ENCODE measurements around the gene UCP3. TPM values are rescaled to one million over a fixed set of nuclear protein-coding genes. Genes with fewer than 3 reads are reported as not detected.

UCP3 gene
- total RNA-seq, 2 experiments from 2014 or later = 0.32 to 0.83 TPM

GRCh38 chr11:73956876-73957653, 51.8 kb downstream of the UCP3 start:
- Mint-ChIP-seq H3K36me3 (ENCODE audit: low read depth) (no peaks in the 10 kb centered on the region), H3K27me3 (ENCODE audit: low read depth) (peaks cover 2% of the 10 kb centered on the region), H3K4me3 (peak overlapping the region; percentile 23), H3K27ac (no peak overlapping the region), H3K4me1 (ENCODE audit: low read depth) (peaks cover 3% of the 10 kb centered on the region), H3K9me3 (no peaks in the 10 kb centered on the region)
- intact Hi-C loops (cut with micrococcal nuclease) = no loop called here
- no peak for DNase-seq
- CTCF ChIA-PET = interaction anchor here (0.8 kb wide), 1 partner anchor 10 kb away, joined by 4 read pairs; no protein-coding TSS in a partner anchor

- CTCF ChIA-PET = no interaction called here
- Mint-ChIP-seq H3K27ac (no peak overlapping the region), H3K36me3 (ENCODE audit: low read depth) (no peaks in the 10 kb centered on the region), H3K9me3 (no peaks in the 10 kb centered on the region), H3K4me1 (ENCODE audit: low read depth) (no peaks in the 10 kb centered on the region), H3K4me3 (no peak overlapping the region), H3K27me3 (ENCODE audit: low read depth) (peaks cover 2% of the 10 kb centered on the region)
- no peak for DNase-seq
- intact Hi-C loops (cut with micrococcal nuclease) = no loop called here
These were observed 57.1 kb downstream of the UCP3 start for GRCh38 chr11:73951797-73952196.

GRCh38 chr11:73950869-73951710, 57.8 kb downstream of the UCP3 start, which contains the start of gene DNAJB13:
DNAJB13 (plus strand) TSS chr11:73951026; CDS start chr11:73951070, 44 bp downstream.
- Mint-ChIP-seq H3K27me3 (ENCODE audit: low read depth) (no peaks in the 10 kb centered on the region), H3K27ac (no peak within 1 kb of the TSS), H3K36me3 (ENCODE audit: low read depth) (no peaks in the 10 kb centered on the region), H3K9me3 (no peaks in the 10 kb centered on the region), H3K4me1 (ENCODE audit: low read depth) (no peaks in the 10 kb centered on the region), H3K4me3 (no peak within 1 kb of the TSS)
- CTCF ChIA-PET = interaction anchor here (0.9 kb wide), 1 partner anchor 115 kb away, joined by 3 read pairs; no protein-coding TSS in a partner anchor
- intact Hi-C loops (cut with micrococcal nuclease) = no loop called here
- DNase-seq = no peak

Other genes starting within 250 kb of the UCP3 start
- 10 to 100 TPM; 36.7 to 41.2 TPM for gene RAB6A, start 248.0 kb downstream of the UCP3 start, total RNA-seq
- gene MRPL48, start 221.2 kb downstream of the UCP3 start, total RNA-seq = 10 to 100 TPM; 49.2 to 53.5 TPM
- gene COA4, start 132.2 kb downstream of the UCP3 start, total RNA-seq = 10 to 100 TPM; 87.8 to 94.2 TPM
- 10 to 100 TPM; 29.7 to 30.4 TPM for gene PAAF1, start 132.1 kb downstream of the UCP3 start, total RNA-seq
- under 1 TPM in 1 of 2 experiments, not detected in 1; 0.26 TPM for gene DNAJB13, start 58.1 kb downstream of the UCP3 start, total RNA-seq
- gene UCP2, start 26.2 kb downstream of the UCP3 start, total RNA-seq = 100 to 1,000 TPM; 149 to 157 TPM
- 10 to 100 TPM; 21.3 to 23.1 TPM for gene C2CD3, start 161.9 kb upstream of the UCP3 start, total RNA-seq
- gene PPME1, start 162.2 kb upstream of the UCP3 start, total RNA-seq = 10 to 100 TPM; 19.0 to 22.1 TPM

Measured in activated naive CD4-positive, alpha-beta T cell treated with anti-CD3 and anti-CD28 coated beads for 36 hours (primary cell).